DND-41 (cell line): ENCODE measurements around the gene PTPMT1.
A peak's percentile ranks its signal among the peaks of the same experiment; 100 is the strongest.

Experiments used
- ATAC-seq: fragments of 200-7000 bp; cut with Tn5 transposase; 3 replicates; pipeline ENCODE4 v1.9.1; 2021; ENCODE audit warnings: low read depth; ENCODE audit not compliant: insufficient read depth
- DNase-seq: peaks from one replicate; pipeline ENCODE4 v3.0.0-alpha.2; 2020
- H2AFZ ChIP-seq: 2 replicates; pipeline ENCODE4 v1.6.0; 2012; ENCODE audit warnings: low read depth, low read length
- H3K27ac ChIP-seq: 2 replicates; pipeline ENCODE4 v1.5.1; 2012; ENCODE audit warnings: low read length, inconsistent platforms
- H3K27me3 ChIP-seq: fragments of 200-600 bp; sonication (generic); 2 replicates; pipeline ENCODE4 v1.6.0; 2012; ENCODE audit warnings: low read length, mild to moderate bottlenecking, inconsistent platforms; ENCODE audit not compliant: insufficient read depth, poor library complexity
- H3K36me3 ChIP-seq: 2 replicates; pipeline ENCODE4 v1.5.1; 2012; ENCODE audit warnings: low read length, inconsistent platforms; ENCODE audit not compliant: insufficient read depth
- H3K4me1 ChIP-seq: 2 replicates; pipeline ENCODE4 v1.5.1; 2012; ENCODE audit warnings: mild to moderate bottlenecking, low read length; ENCODE audit not compliant: insufficient read depth
- H3K4me2 ChIP-seq: 2 replicates; pipeline ENCODE4 v1.6.0; 2012; ENCODE audit warnings: mild to moderate bottlenecking, moderate library complexity, low read length, inconsistent platforms; ENCODE audit not compliant: insufficient read depth
- H3K4me3 ChIP-seq, 2 experiments: fragments of 200-600 bp in 1 of 2; shearing (Covaris generic) in 1 of 2; 2 replicates each; pipeline ENCODE4 v1.5.1; 2012 to 2016; ENCODE audit warnings: inconsistent platforms in 2 of 2, low read length in 2 of 2, mild to moderate bottlenecking in 2 of 2, low read depth in 1 of 2, moderate library complexity in 1 of 2
- H3K79me2 ChIP-seq: 2 replicates; pipeline ENCODE4 v1.6.0; 2012; ENCODE audit warnings: low read length, inconsistent platforms; ENCODE audit not compliant: insufficient read depth
- H3K9ac ChIP-seq: 2 replicates; pipeline ENCODE4 v1.6.0; 2012; ENCODE audit warnings: low read depth, mild to moderate bottlenecking, inconsistent platforms, low read length, moderate library complexity
- H3K9me3 ChIP-seq: 2 replicates; pipeline ENCODE4 v1.5.1; 2012; ENCODE audit warnings: low read length, moderate library complexity, mild to moderate bottlenecking, inconsistent platforms; ENCODE audit not compliant: insufficient read depth, severe bottlenecking
- H4K20me1 ChIP-seq: 2 replicates; pipeline ENCODE4 v1.6.0; 2012; ENCODE audit warnings: low read length; ENCODE audit not compliant: insufficient read depth
- CTCF ChIP-seq: IDR thresholded peaks from 2 replicates; pipeline ENCODE4 v1.5.1; 2012; ENCODE audit warnings: borderline replicate concordance, low read length, moderate library complexity, mild to moderate bottlenecking; ENCODE audit not compliant: poor library complexity, severe bottlenecking; ENCODE audit errors: extremely low read depth
- EZH2 ChIP-seq: IDR thresholded peaks from 3 replicates; pipeline ENCODE4 v1.6.1; 2012; ENCODE audit warnings: borderline replicate concordance, low read depth, mild to moderate bottlenecking, moderate library complexity, low read length, inconsistent platforms; ENCODE audit not compliant: severe bottlenecking

The PTPMT1 gene

GRCh38 chr11:47565340-47566148, at the start of gene PTPMT1:
Gene PTPMT1, plus strand, starts transcription at chr11:47565599. Its CDS starts 24 bp downstream, at chr11:47565623.
- Histone ChIP-seq H3K4me3 (peak within 1 kb of the TSS; percentile 90 to 100), H3K9me3 (no peaks in the 10 kb centered on the region), H2AFZ (peak within 1 kb of the TSS; percentile 98), H3K4me2 (peak within 1 kb of the TSS; percentile 97), H3K79me2 (peaks cover 61% of the 10 kb centered on the region), H4K20me1 (0 out of 2 replicates have a peak, but pooled peaks cover 3% of the 10 kb centered on the region), H3K27me3 (no peaks in the 10 kb centered on the region), H3K27ac (peak within 1 kb of the TSS; percentile 94), H3K9ac (peak within 1 kb of the TSS; percentile 99), H3K36me3 (peaks cover 27% of the 10 kb centered on the region), H3K4me1 (peaks cover 34% of the 10 kb centered on the region)
- TF ChIP-seq CTCF: no peak
- TF ChIP-seq EZH2: no peak
- DNase-seq (peak; percentile 82), ATAC-seq (peak; percentile 95)

- DNase-seq (no peak), ATAC-seq (no peak)
- Histone ChIP-seq H3K27ac (no peak overlapping the region), H3K79me2 (peaks cover 100% of the 10 kb centered on the region), H2AFZ (no peak overlapping the region), H3K4me1 (no peaks in the 10 kb centered on the region), H3K4me3 (no peak overlapping the region), H3K36me3 (peaks cover 6% of the 10 kb centered on the region; the same call in 1 of the 2 replicates), H3K27me3 (no peaks in the 10 kb centered on the region), H3K9me3 (no peaks in the 10 kb centered on the region), H4K20me1 (peaks cover 83% of the 10 kb centered on the region), H3K4me2 (no peak overlapping the region), H3K9ac (no peak overlapping the region)
- TF ChIP-seq EZH2: no peak
- TF ChIP-seq CTCF: no peak
Observed at GRCh38 chr11:47516155-47516554, 49.2 kb upstream of the PTPMT1 start.

GRCh38 chr11:47516984-47517853, 48.2 kb upstream of the PTPMT1 start:
- DNase-seq (no peak), ATAC-seq (no peak)
- no peak overlapping the region for H3K4me3 ChIP-seq
- H3K9me3 ChIP-seq: no peaks in the 10 kb centered on the region
- H3K27ac ChIP-seq: no peak overlapping the region
- peaks cover 85% of the 10 kb centered on the region for H4K20me1 ChIP-seq
- H3K27me3 ChIP-seq: no peaks in the 10 kb centered on the region
- H3K4me2 ChIP-seq: no peak overlapping the region
- no peak overlapping the region for H2AFZ ChIP-seq
- peaks cover 100% of the 10 kb centered on the region for H3K79me2 ChIP-seq
- TF ChIP-seq CTCF (no peak), EZH2 (no peak)
- no peak overlapping the region for H3K9ac ChIP-seq
- peaks cover 3% of the 10 kb centered on the region; the same call in 1 of the 2 replicates for H3K36me3 ChIP-seq
- no peaks in the 10 kb centered on the region for H3K4me1 ChIP-seq
